ENCODE results near the gene C20orf96.

- TF ChIP-seq POLR2A (IDR thresholded peaks at IDR 0.05; ENCODE audit: extremely low read depth, insufficient read length) (no peak), CTCF (IDR thresholded peaks at IDR 0.05; ENCODE audit: low read depth, low read length) (no peak), MAX (IDR thresholded peaks at IDR 0.05; ENCODE audit: low read depth, low read length) (no peak)
These were observed 25.9 kb upstream of the C20orf96 start for GRCh38 chr20:316316-317068.
